GM18517 (cell line): ENCODE results near the gene OR2V2.
"Not testable (repeated sequence)": the region's sequence is repeated elsewhere in the genome, so short reads cannot be mapped to it uniquely, and the experiment has no call there.

Experiments
- ATAC-seq: cut with Tn5 transposase; IDR thresholded peaks from one replicate; pipeline ENCODE4 v1.9.1; 2021; ENCODE audit warnings: mild to moderate bottlenecking, moderate library complexity; ENCODE audit not compliant: unreplicated experiment

Gene OR2V2

DNA sequence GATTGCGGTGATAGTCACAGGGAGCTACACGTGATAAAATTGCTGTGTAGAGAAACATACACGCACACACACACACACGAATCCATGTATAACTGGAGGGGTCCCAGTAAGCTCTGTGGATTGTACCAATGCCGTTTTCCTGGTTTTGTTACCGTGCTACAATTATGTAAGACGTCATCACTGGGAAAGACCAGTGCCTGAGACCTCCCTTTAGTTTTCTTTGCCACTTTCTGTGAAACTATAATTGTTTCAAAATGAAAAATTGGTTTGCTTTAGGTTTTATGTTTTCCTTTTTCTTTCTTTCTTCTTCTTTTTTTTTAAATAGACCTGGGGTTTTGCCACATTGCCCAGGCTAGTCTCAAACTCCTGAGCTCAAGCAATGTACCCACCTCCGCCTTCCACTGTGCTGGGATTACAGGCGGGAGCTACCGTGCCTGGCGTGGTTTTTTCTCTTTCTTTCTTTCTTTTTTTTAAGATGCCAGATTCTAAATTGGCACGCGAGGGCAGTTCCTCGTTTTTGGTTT lies 21.3 kb downstream of the OR2V2 start:
- ATAC-seq: no peak

DNA sequence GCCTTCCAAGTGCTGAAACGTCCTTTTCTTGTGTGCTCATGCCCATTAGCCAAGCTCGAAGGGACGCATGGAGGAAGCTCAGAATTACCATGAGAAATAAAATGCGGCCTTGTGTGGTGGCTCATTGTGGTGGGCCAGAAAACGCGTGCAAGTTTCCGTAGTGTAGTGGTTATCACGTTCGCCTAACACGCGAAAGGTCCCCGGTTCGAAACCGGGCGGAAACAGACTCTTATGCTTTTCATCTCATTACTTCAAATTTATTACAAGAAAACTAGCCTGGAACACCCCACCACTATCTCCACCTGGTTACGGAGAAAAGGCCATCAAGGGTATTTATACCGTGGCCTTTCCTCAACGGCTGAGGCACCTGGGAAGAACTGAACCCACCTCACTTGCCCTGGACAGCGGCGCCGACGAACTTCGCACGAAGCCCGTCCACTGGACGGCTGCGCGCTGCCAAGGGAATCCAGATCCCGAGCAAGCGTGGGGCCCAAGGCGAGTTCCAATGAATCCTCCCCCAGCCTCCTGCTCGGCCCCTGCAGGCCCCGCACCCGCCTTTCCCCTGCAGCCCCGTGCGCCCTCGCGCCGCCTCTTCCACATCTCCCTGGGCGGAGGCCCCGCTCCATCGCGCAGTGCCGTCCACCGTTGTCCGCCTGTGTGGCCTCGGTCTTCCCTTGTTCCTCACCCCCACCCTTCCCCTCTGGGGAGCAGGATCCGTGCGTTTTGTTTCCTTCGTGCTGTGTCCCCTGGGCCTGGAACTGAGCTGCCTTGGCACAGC lies 22.3 kb downstream of the OR2V2 start:
- peak; percentile 37 for ATAC-seq

DNA sequence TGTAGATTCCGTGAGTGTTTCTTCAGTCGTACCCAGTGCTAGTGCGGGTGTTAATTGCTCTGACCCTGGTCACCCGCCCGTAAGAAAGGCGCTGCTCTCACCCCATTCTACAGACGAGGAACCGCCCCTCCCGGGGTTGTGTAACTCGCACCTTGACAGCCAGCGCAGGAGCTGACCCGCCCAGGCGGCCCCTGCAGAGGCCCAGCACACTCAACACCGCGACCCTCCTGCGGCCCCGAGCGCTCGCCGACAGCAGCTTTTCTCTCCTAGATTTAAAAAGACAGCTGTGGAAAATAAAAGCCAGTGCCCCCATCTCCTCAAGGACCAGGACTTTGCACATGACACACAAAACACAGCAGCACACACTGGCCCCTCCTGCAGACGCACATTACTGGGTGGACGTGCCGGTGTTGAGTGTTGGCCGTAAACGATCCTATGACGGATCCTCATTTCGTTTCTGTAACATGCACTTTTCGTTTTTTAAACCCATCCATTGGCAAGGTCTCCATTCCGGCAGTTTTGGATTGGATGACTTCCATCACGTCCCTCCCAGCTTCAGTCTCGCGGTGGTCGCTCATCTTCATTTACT lies 22.9 kb downstream of the OR2V2 start:
- ATAC-seq: no peak

DNA sequence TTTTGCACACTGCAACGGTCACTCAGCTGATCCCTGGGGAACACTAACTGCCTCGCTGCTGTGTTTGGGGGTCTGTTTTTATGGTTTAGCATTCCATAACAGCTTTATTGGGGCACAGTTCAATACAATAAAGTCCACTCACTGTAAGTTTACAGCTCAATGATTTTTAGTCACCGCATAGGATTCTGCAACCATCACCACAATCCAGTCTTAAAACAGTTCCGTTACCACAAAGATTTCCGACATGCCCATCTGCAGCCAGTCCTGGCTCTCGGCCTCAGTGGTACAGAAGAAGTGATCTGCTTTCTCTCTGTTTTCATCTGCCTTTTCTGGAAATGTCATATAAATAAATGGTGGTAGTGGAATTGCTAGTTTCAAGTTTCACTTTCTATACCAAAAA lies 23.6 kb downstream of the OR2V2 start:
- no peak for ATAC-seq

DNA sequence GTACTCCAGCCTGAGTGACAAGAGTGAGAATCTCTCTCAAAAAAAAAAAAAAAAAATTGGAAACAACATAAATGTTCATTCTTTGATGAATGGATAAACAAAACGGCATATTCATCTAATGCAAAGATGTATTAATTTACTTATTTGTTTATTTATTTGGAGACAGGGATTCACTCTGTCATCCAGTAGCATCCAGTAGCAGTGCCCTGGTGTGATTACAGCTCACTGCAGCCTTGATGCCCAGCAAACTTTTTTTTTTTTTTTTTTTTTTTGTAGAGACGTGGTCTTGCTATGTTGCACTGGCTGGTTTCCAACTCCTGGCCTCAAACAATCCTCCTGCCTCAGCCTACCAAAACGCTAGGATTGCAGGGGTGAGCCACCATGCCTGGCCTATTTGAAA lies 24.4 kb downstream of the OR2V2 start:
- ATAC-seq: no peak

DNA sequence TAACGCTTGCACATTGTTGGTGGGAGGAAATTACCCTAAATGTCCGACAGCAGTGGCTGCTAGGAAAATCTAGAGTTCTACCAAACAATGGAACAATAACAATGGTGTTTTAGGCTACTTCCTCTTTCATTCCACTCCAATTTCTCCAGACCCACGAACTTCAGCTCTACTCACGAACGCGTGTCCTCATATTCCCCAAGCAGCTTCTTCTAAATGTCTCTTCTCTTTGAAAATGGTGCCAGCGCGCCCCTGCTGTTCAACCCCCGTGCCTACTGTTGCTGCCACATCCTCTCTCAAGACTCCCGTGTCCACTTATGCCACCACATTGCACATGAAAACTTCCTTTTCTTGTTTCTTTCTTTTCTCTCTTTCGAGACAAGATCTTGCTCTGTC lies 25.6 kb downstream of the OR2V2 start:
- peak; percentile 24 for ATAC-seq

DNA sequence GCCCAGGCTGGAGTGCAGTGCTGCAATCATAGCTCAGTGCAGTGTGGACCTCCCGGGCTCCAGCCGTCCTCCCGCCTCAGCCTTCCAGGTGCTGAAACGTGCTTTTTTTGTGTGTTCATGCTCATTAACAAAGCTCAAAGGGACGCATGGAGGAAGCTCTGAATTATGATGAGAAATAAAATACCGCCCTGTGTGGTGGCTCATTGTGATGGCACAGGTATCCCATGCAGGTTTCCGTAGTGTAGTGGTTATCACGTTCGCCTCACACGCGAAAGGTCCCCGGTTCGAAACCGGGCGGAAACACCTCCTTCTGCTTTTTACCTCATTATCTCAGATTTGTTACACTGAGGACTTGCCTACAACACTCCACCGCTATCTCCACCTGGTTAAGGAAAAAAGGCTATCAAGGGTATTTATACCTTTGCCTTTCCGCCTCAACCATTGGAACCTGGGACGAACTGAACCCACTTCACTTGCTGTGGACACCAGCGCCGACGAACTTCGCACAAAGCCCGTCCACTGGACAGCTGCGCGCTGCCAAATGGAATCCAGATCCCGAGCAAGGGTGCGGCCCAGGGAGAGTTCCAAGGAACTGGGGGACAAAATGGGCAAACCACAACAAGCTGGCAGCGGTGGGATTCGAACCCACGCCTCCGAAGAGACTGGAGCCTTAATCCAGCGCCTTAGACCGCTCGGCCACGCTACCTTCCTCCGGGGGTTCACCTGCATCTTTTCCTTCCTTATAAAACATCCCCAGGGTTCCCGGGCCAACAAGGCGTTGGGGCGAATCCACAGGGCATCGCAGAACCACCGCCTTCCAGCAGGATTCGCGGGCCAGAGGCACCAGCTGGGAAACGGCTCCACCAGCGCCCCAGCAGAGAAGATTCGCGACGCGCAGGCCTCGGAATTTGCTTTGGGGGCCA lies 26.3 kb downstream of the OR2V2 start:
- peak; percentile 49 for ATAC-seq

DNA sequence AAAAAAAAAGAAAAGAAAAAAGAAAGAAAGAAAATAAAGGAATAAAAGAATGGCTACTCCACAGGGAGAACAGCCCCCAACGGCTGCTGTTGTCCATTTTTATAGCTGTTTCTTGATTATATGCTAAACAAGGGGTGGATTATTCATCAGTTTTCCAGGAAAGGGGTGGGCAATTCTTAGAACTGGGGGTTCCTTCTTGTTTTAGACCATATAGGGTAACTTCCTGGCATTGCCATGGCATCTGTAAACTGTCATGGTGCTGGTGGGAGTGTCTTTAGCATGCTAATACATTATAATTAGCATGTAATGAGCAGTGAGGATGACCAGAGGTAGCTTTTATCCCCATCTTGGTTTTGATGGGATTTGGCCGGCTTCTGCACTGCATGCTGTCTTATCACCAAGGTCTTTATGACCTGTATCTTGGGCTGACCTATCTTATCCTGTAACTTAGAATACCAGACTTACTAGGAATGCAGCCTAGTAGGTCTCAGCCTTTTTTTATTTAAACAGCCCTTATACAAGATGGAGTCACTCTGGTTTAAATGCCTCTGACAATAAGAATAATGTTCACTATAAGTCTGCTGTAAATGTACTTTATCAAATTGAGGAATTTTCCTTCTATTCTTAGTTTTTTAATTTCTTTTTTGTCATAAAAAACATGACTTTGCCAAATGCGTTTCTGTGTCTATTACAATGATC lies 29.0 kb downstream of the OR2V2 start:
- ATAC-seq: no peak

DNA sequence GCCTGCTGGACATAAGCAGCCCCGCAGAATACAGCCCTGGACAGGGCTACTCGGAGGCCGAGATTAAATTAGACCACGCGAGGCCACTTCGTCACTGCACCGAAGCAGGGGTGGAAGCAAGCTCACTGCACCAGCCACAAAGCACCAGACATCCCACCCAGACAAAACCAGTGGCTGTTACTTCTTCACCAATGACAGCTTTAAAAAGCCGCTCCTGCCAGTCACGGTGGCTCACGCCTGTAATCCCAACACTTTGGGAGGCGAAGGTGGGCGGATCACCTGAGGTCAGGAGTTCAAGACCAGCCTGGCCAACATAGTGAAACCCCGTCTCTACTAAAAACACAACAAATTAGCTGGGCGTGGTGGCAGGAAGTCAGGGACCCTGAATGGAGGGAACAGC lies 30.2 kb downstream of the OR2V2 start:
- not testable (repeated sequence) for ATAC-seq

DNA sequence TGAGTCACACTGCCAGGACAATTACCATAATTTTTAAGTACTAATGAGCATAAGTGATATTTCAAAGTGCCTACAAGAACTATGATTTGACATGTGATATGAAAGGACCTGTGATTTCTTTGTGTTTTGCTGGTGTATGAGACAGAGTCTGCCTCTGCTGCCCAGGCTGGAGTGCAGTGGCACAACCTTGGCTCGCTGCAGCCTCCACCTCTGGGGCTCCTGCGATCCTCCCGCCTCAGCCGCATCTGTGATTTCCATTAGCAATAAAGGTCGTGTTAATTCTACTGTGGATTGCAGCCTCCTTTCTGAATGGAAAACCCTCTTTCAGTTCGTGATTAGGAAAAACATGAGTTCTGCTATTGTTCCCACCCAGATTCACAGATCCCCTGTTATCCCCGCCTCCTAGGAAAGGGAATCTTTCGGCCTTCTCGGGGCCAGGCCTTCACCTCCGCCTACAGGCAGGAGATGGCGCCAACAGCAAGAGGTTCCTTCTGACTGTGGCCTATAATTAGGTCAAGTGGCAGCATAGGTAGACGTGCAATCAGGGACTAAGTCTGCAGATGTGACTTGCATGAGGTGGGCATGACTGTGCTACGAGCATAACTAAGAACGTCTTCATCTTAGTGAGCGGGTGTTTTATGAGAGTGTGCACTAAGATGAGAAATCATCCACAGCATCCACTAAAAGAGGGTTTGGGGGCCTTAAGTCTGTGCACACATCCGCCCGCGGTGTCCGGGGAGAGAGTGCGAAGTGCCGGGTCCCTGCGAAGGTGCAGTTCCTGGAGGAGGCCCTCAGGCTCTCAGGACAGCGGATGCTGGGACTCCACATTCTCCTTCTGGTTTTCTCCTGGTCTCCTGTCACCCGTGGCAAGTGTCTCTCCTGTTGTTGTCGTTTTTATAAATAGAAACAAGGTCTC lies 34.5 kb downstream of the OR2V2 start:
- ATAC-seq: peak; percentile 54

DNA sequence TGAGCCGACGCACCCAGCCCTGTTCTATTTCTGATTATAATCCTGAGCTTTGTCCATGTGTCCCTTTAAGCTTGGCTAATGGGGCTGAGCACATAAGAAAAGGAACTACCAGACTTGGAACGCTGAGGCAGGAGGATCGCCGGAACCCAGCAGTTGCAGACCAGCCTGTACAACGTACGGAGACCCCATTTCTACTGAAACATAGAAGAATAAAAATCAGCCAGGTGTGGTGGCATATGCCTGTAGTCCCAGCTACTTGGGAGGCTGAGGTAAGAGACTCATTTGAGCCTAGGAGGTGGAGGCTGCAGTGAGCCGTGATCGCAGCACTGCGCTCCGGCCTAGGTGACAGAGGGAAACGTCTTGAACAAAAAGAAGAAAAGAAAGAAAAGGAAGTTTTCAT lies 35.3 kb downstream of the OR2V2 start:
- ATAC-seq: no peak

DNA sequence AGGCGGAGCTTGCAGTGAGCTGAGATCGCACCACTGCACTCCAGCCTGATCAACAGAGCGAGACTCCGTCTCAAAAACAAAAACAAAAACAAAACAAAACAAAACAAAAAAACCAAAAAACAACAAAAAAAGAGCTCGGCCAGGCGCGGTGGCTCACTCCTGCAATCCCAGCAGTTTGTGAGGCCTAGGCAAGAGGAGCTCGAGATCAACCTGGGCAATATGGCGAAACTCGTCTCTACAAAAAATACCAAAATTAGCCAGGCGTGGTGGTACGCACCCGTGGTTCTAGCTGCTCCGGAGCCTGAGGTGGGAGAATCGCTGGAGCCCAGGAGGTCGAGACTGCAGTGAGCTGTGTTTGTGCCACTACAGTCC lies 37.4 kb downstream of the OR2V2 start:
- ATAC-seq: no peak

DNA sequence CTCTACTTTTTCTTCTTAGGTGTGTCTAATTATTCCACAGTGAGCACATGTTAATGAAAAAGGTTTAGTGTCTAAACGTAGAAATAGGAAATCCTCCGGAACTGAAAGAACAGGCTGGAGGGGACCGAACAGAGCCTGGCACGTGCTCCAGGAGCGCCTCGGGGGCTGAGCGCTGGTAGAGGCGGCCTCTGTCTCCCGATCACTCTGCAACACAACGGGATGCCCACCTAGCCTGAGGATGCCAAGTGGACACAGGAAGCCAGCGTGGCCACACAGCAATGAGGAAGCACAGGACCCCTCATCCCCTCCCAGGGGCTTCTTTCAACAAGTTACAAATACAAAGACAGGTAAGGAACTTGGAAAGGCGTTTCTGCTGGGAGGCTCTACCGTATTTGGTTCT lies 38.2 kb downstream of the OR2V2 start:
- no peak for ATAC-seq

DNA sequence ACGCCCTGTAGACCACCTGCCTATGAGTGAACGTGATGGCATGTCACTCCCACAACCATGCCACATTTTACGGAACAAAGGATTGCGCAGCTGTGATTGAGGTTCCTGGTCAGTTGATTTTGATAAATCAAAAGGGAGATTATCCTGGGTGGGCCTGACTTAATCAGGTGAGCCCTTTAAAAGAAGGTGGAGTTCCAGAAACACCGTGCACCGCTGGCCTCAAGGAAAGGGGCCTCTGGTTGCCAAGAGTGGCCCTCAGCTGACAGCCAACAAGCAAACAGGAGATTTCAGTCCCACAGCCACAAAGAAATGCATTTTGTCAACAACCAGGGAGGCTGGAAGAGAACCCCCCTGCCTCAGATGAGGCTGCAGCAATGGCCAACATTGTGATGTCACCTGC lies 38.6 kb downstream of the OR2V2 start:
- ATAC-seq: no peak

DNA sequence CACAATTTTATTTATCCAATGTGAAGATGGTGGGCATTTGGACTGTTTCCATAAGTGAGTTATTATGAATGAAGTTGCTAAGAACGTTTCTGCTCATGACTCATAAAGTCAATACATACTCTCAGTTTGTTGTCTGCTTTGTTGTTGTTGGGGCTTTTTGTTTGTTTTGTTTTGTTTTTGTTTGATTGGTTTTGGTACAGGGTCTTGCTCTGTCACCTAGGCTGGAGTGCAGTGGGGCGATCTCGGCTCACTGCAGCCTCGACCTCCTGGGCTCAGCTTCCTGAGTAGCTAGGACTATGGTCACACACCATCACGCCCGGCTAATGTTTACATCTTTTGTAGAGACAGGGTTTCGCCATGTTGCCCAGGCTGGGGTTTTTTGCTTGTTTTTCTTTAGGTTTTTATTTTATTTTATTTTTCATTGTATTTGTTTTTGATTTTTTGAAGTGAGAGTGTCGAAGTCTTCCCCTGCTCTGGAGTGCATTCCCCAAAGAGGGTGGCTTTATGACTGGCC lies 39.7 kb downstream of the OR2V2 start:
- no peak for ATAC-seq

DNA sequence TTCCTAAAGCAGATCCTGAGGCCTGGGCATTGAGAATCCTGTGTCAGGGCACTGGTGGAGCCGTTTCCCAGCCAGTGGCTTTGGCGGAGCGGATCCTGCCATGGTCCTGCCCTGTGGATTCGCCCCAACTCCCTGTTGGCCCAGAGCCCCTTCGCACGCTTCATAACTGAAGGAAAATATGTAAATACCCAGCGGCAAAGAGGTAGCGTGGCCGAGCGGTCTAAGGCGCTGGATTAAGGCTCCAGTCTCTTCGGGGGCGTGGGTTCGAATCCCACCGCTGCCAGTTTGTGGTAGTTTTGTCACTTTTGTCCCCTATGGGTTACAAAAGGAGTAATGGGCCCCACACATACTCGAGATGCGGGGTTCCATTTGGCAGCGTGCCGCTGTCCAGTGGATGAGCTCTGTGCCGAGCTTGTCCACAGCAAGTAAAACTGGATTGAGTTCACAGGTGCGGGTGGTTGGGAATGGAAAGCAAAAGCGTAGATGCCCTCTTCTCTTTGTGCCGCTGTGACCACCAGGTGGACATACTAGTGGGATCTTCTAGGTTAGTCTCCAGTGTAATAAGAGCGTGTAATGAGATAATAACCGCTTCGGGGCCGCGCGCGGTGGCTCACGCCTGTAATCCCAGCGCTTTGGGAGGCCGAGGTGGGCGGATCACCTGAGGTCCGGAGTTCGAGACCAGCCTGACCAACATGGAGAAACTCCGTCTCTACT lies 40.3 kb downstream of the OR2V2 start:
- ATAC-seq: no peak

DNA sequence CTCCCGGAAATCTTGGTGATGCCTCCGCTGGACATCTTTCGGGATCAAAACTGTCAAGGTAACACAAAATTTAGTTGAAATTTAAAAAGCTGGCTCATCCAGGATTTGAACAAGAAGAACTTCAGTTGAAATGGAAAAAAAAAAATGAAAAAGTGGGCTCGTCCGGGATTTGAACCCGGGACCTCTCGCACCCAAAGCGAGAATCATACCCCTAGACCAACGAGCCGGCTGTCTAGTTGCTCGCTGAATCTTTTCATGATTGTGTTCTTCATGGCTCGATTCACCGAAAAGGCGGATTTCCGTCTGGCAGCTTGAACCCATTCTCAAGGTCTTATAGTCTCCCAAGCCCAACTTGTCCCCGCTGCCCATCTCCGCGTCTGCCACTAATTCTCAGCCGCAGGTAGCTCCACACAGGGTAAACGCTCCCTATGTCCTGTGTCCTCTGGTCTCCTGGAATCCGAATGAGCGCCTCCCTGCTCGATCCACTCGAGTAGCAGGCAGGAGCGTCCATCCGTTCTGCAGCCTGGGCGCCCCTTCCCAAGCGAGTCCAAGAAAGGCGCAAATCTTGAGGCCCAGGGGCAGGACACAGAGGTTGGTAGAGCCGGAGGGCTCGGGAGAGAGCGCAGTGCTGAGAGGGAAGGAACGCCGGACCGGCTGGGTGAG lies 41.4 kb downstream of the OR2V2 start:
- no peak for ATAC-seq

DNA sequence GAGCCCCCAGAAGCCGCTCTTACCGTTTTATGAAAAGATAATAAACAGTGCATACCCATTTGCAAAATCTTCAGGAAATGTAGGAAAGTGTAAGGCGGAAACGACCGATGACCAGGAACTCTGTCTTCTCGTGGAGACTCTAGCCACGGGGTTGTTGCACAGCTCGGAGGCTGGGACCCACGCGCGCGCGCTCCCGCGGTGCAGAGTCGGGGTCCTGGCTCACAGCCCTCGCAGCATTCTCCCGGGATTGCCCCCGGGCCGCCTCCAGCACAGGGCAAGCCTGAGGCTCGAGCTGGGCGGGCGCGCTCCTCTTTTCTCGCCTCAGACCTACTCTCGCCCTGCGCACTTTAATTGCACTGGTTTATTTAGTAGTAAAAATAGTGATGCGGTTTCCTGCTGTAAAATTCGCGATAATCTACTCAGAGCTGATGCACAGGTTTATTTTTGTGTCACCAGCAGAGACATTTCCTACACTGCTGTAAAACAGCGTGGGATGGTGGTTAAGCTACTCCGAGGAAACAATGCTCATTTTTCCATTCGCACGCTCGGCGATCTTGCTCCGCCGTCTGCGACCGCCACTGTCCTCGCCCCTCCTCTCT lies 42.1 kb downstream of the OR2V2 start:
- no peak for ATAC-seq
